IPS-11a (cell line): ENCODE data around the gene PSME1.
"Not testable (repeated sequence)": the region's sequence is repeated elsewhere in the genome, so short reads cannot be mapped to it uniquely, and the experiment has no call there.

Experiments used
- H3K4me3 ChIP-seq: one replicate; pipeline ENCODE4 v1.5.1; 2013; ENCODE audit warnings: low read depth, low read length, control low read depth

Gene PSME1

GRCh38 chr14:24103451-24103850, 32.5 kb upstream of the PSME1 start:
- H3K4me3 ChIP-seq = no peak overlapping the region

- not testable (repeated sequence) for H3K4me3 ChIP-seq
Observed at GRCh38 chr14:24105609-24106239, 30.3 kb upstream of the PSME1 start.

DNA sequence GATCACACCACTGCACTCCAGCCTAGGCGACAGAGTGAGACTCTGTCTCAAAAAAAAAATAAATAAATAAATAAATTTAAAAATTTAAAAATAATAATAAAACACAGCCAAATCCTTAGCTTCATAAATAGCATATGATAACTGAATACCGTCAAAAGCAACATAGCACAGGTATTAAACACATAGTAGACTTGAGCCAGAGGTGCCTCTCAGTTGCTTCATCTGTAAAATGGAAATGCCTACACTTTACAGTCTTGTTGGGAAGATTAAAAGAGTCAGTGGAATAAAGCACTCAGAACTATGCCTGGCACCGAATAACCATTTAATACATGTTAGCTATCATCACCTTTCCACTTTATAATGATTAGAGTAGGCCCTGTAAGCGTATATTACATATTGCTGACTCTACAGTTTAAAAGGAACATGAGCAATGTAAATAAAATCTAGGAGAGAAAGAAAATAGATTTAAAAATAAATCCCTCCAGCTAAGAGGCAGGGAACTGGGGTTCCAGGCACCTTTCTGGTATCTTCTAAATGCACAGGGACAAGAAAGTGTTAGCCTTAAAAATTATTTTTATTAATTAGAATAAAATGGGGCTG, 29.2 kb upstream of the PSME1 start:
- H3K4me3 ChIP-seq = no peak overlapping the region

GRCh38 chr14:24108336-24108874, 27.6 kb upstream of the PSME1 start:
- H3K4me3 ChIP-seq = no peak overlapping the region

DNA sequence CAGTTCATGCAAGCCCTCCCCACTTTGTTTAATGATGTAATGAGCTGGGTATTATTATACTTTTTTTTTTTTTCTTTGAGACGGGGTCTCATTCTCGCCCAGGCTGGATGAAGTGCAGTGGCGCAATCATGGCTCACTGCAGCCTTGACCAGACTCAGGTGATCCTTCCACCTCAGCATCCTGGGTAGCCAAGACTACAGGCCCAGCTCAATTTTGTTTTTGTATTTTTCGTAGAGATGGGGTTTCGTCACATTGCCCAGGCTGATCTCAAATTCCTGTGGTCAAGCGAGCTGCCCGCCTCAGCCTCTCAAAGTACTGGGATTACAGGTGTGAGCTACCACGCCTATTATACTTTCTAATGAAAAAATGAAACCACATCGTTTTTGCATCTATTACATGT, 25.9 kb upstream of the PSME1 start:
- H3K4me3 ChIP-seq = no peak overlapping the region

- H3K4me3 ChIP-seq = no peak overlapping the region
Observed at GRCh38 chr14:24110523-24110922, 25.5 kb upstream of the PSME1 start.

DNA sequence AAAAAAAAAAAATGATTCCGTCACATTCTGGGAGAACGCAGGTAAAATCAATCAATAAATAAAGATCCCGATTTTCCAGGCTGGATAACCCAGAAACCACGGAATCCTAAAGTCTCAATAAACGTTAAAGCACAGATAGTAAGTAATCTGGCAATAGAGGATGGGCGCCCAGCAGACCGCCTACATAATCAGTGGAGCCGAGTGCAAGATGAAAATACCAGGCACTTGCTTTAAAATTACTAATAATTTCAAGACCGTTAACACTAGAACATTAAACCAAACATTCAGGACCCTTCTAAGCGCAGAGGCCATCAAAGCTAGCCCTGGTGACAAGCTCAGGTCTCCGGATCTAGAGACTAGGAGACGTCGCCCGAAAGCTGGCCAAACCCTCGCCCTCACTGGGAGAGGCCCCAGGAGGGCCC, 22.6 kb upstream of the PSME1 start:
- H3K4me3 ChIP-seq = peak overlapping the region; percentile 94

- H3K4me3 ChIP-seq = peak overlapping the region; percentile 94
Observed at GRCh38 chr14:24113801-24114531, 22.0 kb upstream of the PSME1 start.

GRCh38 chr14:24114532-24115421, 21.2 kb upstream of the PSME1 start, which contains the start of the genes DCAF11 and NRL:
TSS of gene DCAF11 (plus strand) at chr14:24114777. CDS start at chr14:24115595, 818 bp downstream.
TSS of gene NRL (minus strand) at chr14:24114949. CDS start at chr14:24082848, 32,101 bp downstream.
- peak within 1 kb of the TSS; percentile 94 for H3K4me3 ChIP-seq

- peak overlapping the region; percentile 94 for H3K4me3 ChIP-seq
Observed at GRCh38 chr14:24115422-24116127, 20.4 kb upstream of the PSME1 start.

DNA sequence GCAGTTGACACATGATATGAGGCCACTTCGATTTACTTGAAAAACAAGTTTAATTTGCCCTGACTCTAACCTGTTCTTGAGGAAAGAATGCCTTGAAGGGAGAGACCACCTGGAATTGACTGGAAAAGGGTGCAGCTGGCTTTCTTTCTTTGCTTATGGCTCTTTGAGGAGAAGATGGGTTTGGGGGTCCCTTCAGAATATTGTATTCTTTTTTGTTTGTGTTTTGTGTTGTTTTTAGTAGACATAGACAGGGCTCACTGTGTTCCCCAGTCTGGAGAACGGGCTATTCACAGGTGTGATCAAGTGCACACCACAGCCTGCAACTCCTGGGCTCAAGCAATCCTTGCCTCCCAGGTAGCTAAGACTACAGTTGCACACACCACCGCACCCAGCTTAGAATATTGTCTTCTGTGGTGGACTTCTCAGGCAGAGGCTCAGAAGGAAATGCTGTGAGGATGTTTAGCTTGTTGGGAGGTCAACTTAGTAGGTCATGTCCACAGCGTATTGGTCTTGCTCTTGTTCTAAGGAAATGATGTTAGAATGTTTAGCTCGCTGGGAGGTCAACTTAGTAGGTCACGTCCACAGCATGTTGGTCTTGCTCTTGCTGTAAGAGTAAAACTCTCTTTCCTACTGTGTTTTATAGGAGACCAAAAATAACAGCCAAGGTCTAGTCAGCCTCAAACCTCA, 19.7 kb upstream of the PSME1 start:
- H3K4me3 ChIP-seq = no peak overlapping the region

DNA sequence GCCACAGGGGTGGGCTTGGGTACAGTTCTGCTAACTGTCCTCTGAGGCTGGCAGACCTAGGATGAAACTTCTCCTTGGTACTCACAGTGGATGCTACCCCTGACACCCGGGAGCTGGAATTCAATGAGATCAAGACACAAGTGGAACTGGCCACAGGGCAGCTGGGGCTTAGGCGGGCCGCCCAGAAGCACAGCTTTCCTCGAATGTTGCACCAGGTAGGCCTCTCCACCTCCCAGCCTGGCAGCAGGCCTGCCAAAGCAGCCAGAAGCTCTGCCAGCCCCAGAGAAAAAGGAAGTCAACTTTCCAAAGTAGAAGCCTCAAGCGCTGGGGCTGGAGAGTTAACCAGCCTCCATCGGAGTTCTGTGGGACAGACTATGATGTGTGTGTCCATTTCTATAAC, 18.8 kb upstream of the PSME1 start:
- no peak overlapping the region for H3K4me3 ChIP-seq

DNA sequence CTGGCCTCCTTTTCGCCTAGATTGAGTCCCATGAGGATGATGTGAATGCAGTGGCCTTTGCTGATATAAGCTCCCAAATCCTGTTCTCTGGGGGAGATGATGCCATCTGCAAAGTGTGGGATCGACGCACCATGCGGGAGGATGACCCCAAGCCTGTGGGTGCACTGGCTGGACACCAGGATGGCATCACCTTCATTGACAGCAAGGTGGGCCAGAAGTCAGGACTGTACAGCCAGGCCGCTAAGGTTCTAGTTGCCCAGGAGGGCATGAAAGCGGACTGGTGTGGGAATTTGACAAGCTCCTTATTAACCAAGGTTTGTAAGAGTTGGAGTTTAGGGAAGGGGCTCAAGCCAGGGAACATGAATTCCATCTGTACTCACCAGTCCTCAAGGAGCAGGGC, 16.3 kb upstream of the PSME1 start:
- H3K4me3 ChIP-seq = no peak overlapping the region

DNA sequence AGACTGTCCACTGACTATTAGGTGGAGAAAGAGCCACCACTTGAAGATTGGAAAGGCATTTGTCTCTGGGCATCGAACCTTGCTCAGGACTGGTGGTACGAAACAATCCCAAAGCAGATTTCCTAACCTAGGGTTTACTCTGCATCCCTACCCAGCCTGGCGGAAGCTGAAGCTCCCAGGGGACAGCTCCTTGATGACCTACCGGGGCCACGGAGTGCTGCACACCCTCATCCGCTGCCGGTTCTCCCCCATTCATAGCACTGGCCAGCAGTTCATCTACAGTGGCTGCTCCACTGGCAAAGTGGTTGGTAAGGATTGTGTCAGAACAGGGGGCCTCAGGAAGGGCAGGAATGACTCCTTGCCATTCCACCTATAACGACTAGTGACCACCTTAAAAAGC, 14.8 kb upstream of the PSME1 start:
- no peak overlapping the region for H3K4me3 ChIP-seq

DNA sequence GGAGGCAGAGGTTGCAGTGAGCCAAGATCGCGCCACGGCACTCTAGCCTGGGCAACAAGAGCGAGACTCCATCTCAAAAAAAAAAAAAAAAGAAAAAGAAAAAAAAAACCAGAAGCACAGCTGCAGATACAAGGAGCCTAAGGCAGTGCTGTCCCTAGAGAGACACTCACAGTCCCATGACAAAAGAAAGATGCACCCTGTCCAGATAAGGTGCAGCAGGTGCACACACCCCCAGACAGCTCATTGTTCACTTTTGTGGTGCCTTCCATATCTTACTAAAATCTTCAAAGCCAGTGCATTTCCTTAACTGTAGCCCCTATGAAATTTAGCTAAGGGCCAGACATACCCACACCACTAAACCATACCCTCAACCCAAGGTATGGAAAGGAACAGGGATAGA, 13.6 kb upstream of the PSME1 start:
- no peak overlapping the region for H3K4me3 ChIP-seq

DNA sequence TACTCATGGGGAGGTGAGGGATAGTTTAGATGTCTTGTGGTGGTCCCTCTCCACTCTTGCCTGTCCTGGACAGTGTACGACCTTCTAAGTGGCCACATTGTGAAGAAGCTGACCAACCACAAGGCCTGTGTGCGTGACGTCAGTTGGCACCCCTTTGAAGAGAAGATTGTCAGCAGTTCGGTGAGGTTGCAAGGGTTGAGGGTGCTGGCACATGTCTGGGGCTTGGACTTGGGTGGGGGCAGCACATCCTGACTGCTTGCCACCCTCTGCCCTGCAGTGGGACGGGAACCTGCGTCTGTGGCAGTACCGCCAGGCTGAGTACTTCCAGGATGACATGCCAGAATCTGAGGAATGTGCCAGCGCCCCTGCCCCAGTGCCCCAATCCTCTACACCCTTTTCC, 13.1 kb upstream of the PSME1 start:
- no peak overlapping the region for H3K4me3 ChIP-seq

GRCh38 chr14:24123424-24124417, 12.3 kb upstream of the PSME1 start:
- no peak overlapping the region for H3K4me3 ChIP-seq

GRCh38 chr14:24126939-24127338, 9.1 kb upstream of the PSME1 start:
- H3K4me3 ChIP-seq = no peak overlapping the region
